NCI-H345 treated with DMSO at 0.1 percent for 48 hours (cell line): Measurements from ENCODE around the gene FSTL3.

Experiments
- DNase-seq: peaks from one replicate; lab custom pipeline; 2025; ENCODE audit not compliant: unreplicated experiment; lab: John Stamatoyannopoulos, UW

The FSTL3 gene

GRCh38 chr19:732148-733069 lies 56.2 kb downstream of the FSTL3 start:
- DNase-seq = no peak
